Upper lobe of left lung (tissue), 4 donors: Measurements from ENCODE around the gene ZFY.

Experiments used
- EP300 ChIP-seq, 4 donors: sonication (generic); formaldehyde crosslinking; IDR thresholded peaks; one replicate each; pipeline ENCODE4 v1.5.1; 2017; ENCODE audit warnings: antibody characterized with exemption in 4 of 4, control low read depth in 2 of 4
- POLR2A ChIP-seq, 4 donors: fragments of 450-650 bp; IDR thresholded peaks; one replicate each; pipeline ENCODE4 v1.5.1; 2016 to 2017; ENCODE audit warnings: antibody characterized with exemption in 4 of 4, mild to moderate bottlenecking in 2 of 4
- POLR2AphosphoS5 ChIP-seq, 2 donors: sonication (generic); formaldehyde crosslinking; IDR thresholded peaks; one replicate each; pipeline ENCODE4 v1.5.1; 2017; ENCODE audit warnings: antibody characterized with exemption in 2 of 2
- TF ChIP-seq, protein P1 (sequence below), 6 experiments: fragments of 450-650 bp in 4 of 6; fragments of 200-600 bp in 2 of 6; sonication (generic) in 2 of 6; IDR thresholded peaks; one replicate each; pipeline ENCODE4 v1.5.1; 2016 to 2019; ENCODE audit warnings: antibody characterized with exemption in 6 of 6

DNA sequence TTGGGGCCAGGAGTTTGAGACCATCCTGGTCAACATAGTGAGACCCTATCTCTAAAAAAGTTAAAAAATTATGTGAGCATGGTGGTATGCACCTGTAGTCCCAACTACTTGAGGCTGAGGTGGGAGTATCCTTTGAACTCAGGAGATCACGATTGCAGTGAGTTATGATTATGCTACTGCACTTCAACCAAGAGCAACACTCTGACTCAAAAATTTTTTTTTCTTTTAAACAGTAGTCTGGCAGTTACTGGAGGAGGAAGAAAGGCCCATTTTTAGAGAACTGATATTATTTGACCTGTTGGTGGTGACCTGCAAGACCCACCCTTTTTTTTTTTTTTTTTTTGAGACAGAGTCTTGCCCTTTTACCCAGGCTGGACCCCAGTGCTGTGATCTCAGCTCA lies 29.6 kb downstream of the ZFY start:
- TF ChIP-seq, protein P1, sequence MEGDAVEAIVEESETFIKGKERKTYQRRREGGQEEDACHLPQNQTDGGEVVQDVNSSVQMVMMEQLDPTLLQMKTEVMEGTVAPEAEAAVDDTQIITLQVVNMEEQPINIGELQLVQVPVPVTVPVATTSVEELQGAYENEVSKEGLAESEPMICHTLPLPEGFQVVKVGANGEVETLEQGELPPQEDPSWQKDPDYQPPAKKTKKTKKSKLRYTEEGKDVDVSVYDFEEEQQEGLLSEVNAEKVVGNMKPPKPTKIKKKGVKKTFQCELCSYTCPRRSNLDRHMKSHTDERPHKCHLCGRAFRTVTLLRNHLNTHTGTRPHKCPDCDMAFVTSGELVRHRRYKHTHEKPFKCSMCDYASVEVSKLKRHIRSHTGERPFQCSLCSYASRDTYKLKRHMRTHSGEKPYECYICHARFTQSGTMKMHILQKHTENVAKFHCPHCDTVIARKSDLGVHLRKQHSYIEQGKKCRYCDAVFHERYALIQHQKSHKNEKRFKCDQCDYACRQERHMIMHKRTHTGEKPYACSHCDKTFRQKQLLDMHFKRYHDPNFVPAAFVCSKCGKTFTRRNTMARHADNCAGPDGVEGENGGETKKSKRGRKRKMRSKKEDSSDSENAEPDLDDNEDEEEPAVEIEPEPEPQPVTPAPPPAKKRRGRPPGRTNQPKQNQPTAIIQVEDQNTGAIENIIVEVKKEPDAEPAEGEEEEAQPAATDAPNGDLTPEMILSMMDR (IDR thresholded peaks at IDR 0.05), result no peak
- TF ChIP-seq POLR2A (IDR thresholded peaks at IDR 0.05), result no peak
- no peak for TF ChIP-seq EP300 (IDR thresholded peaks at IDR 0.05)
- no peak for TF ChIP-seq POLR2AphosphoS5 (IDR thresholded peaks at IDR 0.05)
